H1 (cell line): ENCODE data around the gene YPEL2. TPM values are rescaled to one million over a fixed set of nuclear protein-coding genes. Genes with fewer than 3 reads are reported as not detected.
A peak's percentile ranks its signal among the peaks of the same experiment; 100 is the strongest.

Experiments
- CTCF ChIA-PET: fragments of 300-600 bp; sonication (Branson Sonifier 250); formaldehyde crosslinking; loops from one replicate; lab custom pipeline; 2021; ENCODE audit not compliant: partially characterized antibody; lab: Charles Lee
- POLR2A ChIA-PET: fragments of 300-600 bp; sonication (Branson Sonifier 250); formaldehyde crosslinking; loops from one replicate; lab custom pipeline; 2021; ENCODE audit warnings: inconsistent platforms; ENCODE audit not compliant: partially characterized antibody; lab: Charles Lee
- DNase-seq, 2 experiments: peaks; one replicate each; pipeline versions ENCODE4 v3.0.0 to v3.0.0-alpha.2; 2010 to 2022; ENCODE audit warnings: low spot score in 2 of 2, low read depth in 1 of 2, mixed read lengths in 1 of 2
- FAIRE-seq: peaks from 2 replicates; lab custom pipeline; 2011; peaks lifted over from hg19 to GRCh38; lab: Jason Lieb, UNC
- H2AFZ ChIP-seq: 2 replicates; pipeline ENCODE4 v1.8.1; 2012; ENCODE audit warnings: low read length, inconsistent platforms
- H2AK5ac ChIP-seq: 2 replicates; pipeline ENCODE4 v1.6.1; 2013; ENCODE audit warnings: low read depth, low read length
- H2BK120ac ChIP-seq: replicated peaks from 2 replicates; pipeline ENCODE3; 2013; ENCODE audit warnings: low read depth, low read length, inconsistent platforms
- H2BK12ac ChIP-seq: 2 replicates; pipeline ENCODE4 v1.6.1; 2013; ENCODE audit warnings: low read depth, low read length
- H2BK15ac ChIP-seq: 2 replicates; pipeline ENCODE4 v1.6.1; 2013; ENCODE audit warnings: low read length
- H2BK20ac ChIP-seq: 2 replicates; pipeline ENCODE4 v1.6.1; 2013; ENCODE audit warnings: low read length
- H2BK5ac ChIP-seq: 2 replicates; pipeline ENCODE4 v1.6.1; 2013; ENCODE audit warnings: low read depth, low read length
- H3K14ac ChIP-seq: 2 replicates; pipeline ENCODE4 v1.6.1; 2013; ENCODE audit warnings: inconsistent platforms; ENCODE audit not compliant: insufficient read length
- H3K18ac ChIP-seq: 2 replicates; pipeline ENCODE4 v1.6.1; 2013; ENCODE audit warnings: low read length; ENCODE audit errors: extremely low read depth
- H3K23ac ChIP-seq: 2 replicates; pipeline ENCODE4 v1.6.1; 2013; ENCODE audit warnings: inconsistent platforms; ENCODE audit not compliant: insufficient read length
- H3K23me2 ChIP-seq: 2 replicates; pipeline ENCODE4 v1.6.1; 2013; ENCODE audit warnings: low read depth, low read length
- H3K27ac ChIP-seq: 2 replicates; pipeline ENCODE4 v1.6.1; 2011; ENCODE audit warnings: low read depth, low read length, inconsistent platforms
- H3K27me3 ChIP-seq, 4 experiments: replicated peaks in 1 of 4; 1 replicate in 1 of 4; 2 replicates in 3 of 4; pipeline versions ENCODE4 v1.6.1 to v1.8.1; 2011 to 2013; ENCODE audit warnings: low read length in 3 of 4, mild to moderate bottlenecking in 3 of 4, inconsistent platforms in 2 of 4, mixed read lengths in 2 of 4, moderate library complexity in 1 of 4; ENCODE audit not compliant: control insufficient read depth in 3 of 4, insufficient read depth in 3 of 4; ENCODE audit errors: extremely low read depth in 1 of 4
- H3K36me3 ChIP-seq, 4 experiments: 2 replicates each; pipeline versions ENCODE4 v1.6.1 to v1.8.1; 2011 to 2013; ENCODE audit warnings: mild to moderate bottlenecking in 4 of 4, low read length in 3 of 4, moderate library complexity in 2 of 4, control low read depth in 1 of 4, inconsistent platforms in 1 of 4; ENCODE audit not compliant: insufficient read depth in 4 of 4, control insufficient read depth in 2 of 4
- H3K4ac ChIP-seq: replicated peaks from 2 replicates; pipeline ENCODE3; 2013; ENCODE audit warnings: low read length, low read depth, mixed read lengths, inconsistent platforms; ENCODE audit not compliant: insufficient read length
- H3K4me1 ChIP-seq, 4 experiments: replicated peaks in 1 of 4; 1 replicate in 1 of 4; 2 replicates in 3 of 4; pipeline versions ENCODE4 v1.6.1 to v1.8.1; 2011 to 2013; ENCODE audit warnings: low read length in 3 of 4, inconsistent platforms in 2 of 4, mixed read lengths in 1 of 4; ENCODE audit not compliant: insufficient read depth in 4 of 4, control insufficient read depth in 3 of 4
- H3K4me2 ChIP-seq, 2 experiments: 2 replicates each; pipeline versions ENCODE4 v1.6.1 to v1.8.1; 2011 to 2013; ENCODE audit warnings: low read depth in 2 of 2, low read length in 2 of 2, control low read depth in 1 of 2, inconsistent platforms in 1 of 2, mild to moderate bottlenecking in 1 of 2; ENCODE audit not compliant: insufficient read depth in 1 of 2
- H3K4me3 ChIP-seq, 4 experiments: fragments of 200-600, 300-600 bp in 1 of 4; sonication (generic), shearing (Covaris generic), sonication (Bioruptor Twin) in 1 of 4; 2 replicates each; pipeline versions ENCODE4 v1.5.1 to v1.8.1; 2011 to 2016; ENCODE audit warnings: low read length in 4 of 4, low read depth in 3 of 4, control low read depth in 2 of 4, inconsistent platforms in 2 of 4, mild to moderate bottlenecking in 2 of 4, mixed read lengths in 1 of 4, moderate library complexity in 1 of 4; ENCODE audit not compliant: insufficient read depth in 2 of 4; ENCODE audit errors: extremely low read depth in 1 of 4
- H3K56ac ChIP-seq: replicated peaks from 2 replicates; pipeline ENCODE3; 2013; ENCODE audit warnings: low read depth, mild to moderate bottlenecking, mixed read lengths, low read length, inconsistent platforms; ENCODE audit not compliant: insufficient read length
- H3K79me1 ChIP-seq: 2 replicates; pipeline ENCODE4 v1.6.1; 2013; ENCODE audit warnings: low read depth, low read length, control low read depth
- H3K79me2 ChIP-seq, 2 experiments: 2 replicates each; pipeline versions ENCODE4 v1.6.1 to v1.8.1; 2012 to 2013; ENCODE audit warnings: low read length in 2 of 2, mild to moderate bottlenecking in 2 of 2, inconsistent platforms in 1 of 2; ENCODE audit not compliant: insufficient read depth in 2 of 2, control insufficient read depth in 1 of 2
- H3K9ac ChIP-seq, 4 experiments: replicated peaks in 1 of 4; 1 replicate in 1 of 4; 2 replicates in 3 of 4; pipeline versions ENCODE4 v1.6.1 to v1.8.1; 2011 to 2013; ENCODE audit warnings: low read depth in 3 of 4, low read length in 3 of 4, control low read depth in 2 of 4, mild to moderate bottlenecking in 2 of 4, moderate library complexity in 2 of 4, inconsistent platforms in 1 of 4; ENCODE audit errors: extremely low read depth in 1 of 4
- H3K9me3 ChIP-seq, 2 experiments: 2 replicates each; pipeline versions ENCODE4 v1.6.1 to v1.8.1; 2012 to 2013; ENCODE audit warnings: mild to moderate bottlenecking in 2 of 2, moderate library complexity in 2 of 2, control low read depth in 1 of 2, inconsistent platforms in 1 of 2, low read depth in 1 of 2, low read length in 1 of 2, mixed read lengths in 1 of 2; ENCODE audit not compliant: insufficient read depth in 2 of 2
- H4K20me1 ChIP-seq, 2 experiments: replicated peaks in 1 of 2; 2 replicates each; pipeline versions ENCODE3 to v1.8.1; 2011 to 2013; ENCODE audit warnings: inconsistent platforms in 2 of 2, low read length in 2 of 2, mild to moderate bottlenecking in 1 of 2; ENCODE audit not compliant: insufficient read depth in 2 of 2, control insufficient read depth in 1 of 2
- H4K5ac ChIP-seq: 2 replicates; pipeline ENCODE4 v1.6.1; 2013; ENCODE audit warnings: low read length, low read depth, mixed read lengths, inconsistent platforms; ENCODE audit not compliant: insufficient read length
- H4K8ac ChIP-seq: 2 replicates; pipeline ENCODE4 v1.8.0; 2013; ENCODE audit warnings: mild to moderate bottlenecking, moderate library complexity, low read length, inconsistent platforms; ENCODE audit not compliant: insufficient read depth; ENCODE audit errors: extremely low read depth
- H4K91ac ChIP-seq: replicated peaks from 2 replicates; pipeline ENCODE3; 2013; ENCODE audit warnings: low read length, mixed read lengths, inconsistent platforms; ENCODE audit not compliant: insufficient read length
- CHD1 ChIP-seq: IDR thresholded peaks from 2 replicates; pipeline ENCODE4 v1.6.1; 2012; ENCODE audit warnings: low read depth, low read length, improper control_type of control experiment
- JUN ChIP-seq: IDR thresholded peaks from 2 replicates; pipeline ENCODE4 v1.6.1; 2011; ENCODE audit warnings: low read depth, mild to moderate bottlenecking, improper control_type of control experiment, low read length
- KDM4A ChIP-seq: IDR thresholded peaks from one replicate; pipeline ENCODE4 v1.7.1; 2012; ENCODE audit warnings: low read depth, mild to moderate bottlenecking, moderate library complexity, low read length, inconsistent platforms; ENCODE audit not compliant: severe bottlenecking
- POLR2A ChIP-seq, 2 experiments: IDR thresholded peaks; 1 replicate in 1 of 2; 2 replicates in 1 of 2; pipeline ENCODE4 v1.6.1; 2011; ENCODE audit warnings: low read depth in 2 of 2, low read length in 2 of 2, mild to moderate bottlenecking in 2 of 2; ENCODE audit errors: control extremely low read depth in 1 of 2
- RFX5 ChIP-seq: IDR thresholded peaks from 2 replicates; pipeline ENCODE4 v1.6.1; 2011; ENCODE audit warnings: low read depth, low read length, improper control_type of control experiment, borderline replicate concordance
- RNF2 ChIP-seq: fragments of 200-900, 300-1000 bp; sonication (generic); IDR thresholded peaks from 2 replicates; pipeline ENCODE4 v1.7.1; 2016; ENCODE audit warnings: borderline replicate concordance, low read depth, mild to moderate bottlenecking, antibody characterized with exemption, low read length; ENCODE audit not compliant: poor library complexity, severe bottlenecking; ENCODE audit errors: missing control alignments
- SIN3A ChIP-seq, 2 experiments: IDR thresholded peaks in 1 of 2; conservative IDR thresholded peaks in 1 of 2; 2 replicates each; pipeline ENCODE4 v1.6.1; 2011 to 2012; ENCODE audit warnings: low read length in 2 of 2, improper control_type of control experiment in 1 of 2, low read depth in 1 of 2, mild to moderate bottlenecking in 1 of 2
- SIX5 ChIP-seq: IDR thresholded peaks from 2 replicates; pipeline ENCODE4 v1.6.1; 2011; ENCODE audit warnings: mild to moderate bottlenecking, low read depth, low read length
- SP1 ChIP-seq: IDR thresholded peaks from 2 replicates; pipeline ENCODE4 v1.6.1; 2011; ENCODE audit warnings: low read depth, low read length
- WGBS, 2 experiments: shearing (Covaris generic) in 1 of 2; methylation state at CpG; one replicate each; pipeline versions ENCODE4 v1.1.6 to v1.1.7; 2013 to 2015; ENCODE audit warnings: low lambda C conversion rate in 2 of 2, mixed read lengths in 2 of 2, inconsistent platforms in 1 of 2, low coverage in 1 of 2, missing lambda C conversion rate in 1 of 2; ENCODE audit not compliant: insufficient replicate concordance in 2 of 2, insufficient coverage in 1 of 2, insufficient read length in 1 of 2; ENCODE audit errors: extremely low coverage in 1 of 2, missing lambda C conversion rate in 1 of 2; 5-methylcytosine and 5-hydroxymethylcytosine counted together
- polyA plus RNA-seq, 7 experiments: library from polyadenylated mRNA; depleted of rRNA in 3 of 7; stranded (reverse) in 5 of 7; unstranded in 2 of 7; fragments of >200 nt in 5 of 7; fragments of 200-250 nt in 2 of 7; gene quantifications; 1 replicate in 5 of 7; 2 replicates in 1 of 7; 4 replicates in 1 of 7; pipeline versions ENCODE4 v1.2.1 to v1.2.3, GENCODE V29; 2011 to 2013; ENCODE audit warnings: missing spikeins in 2 of 7, mixed read lengths in 2 of 7
- total RNA-seq: library from RNA; stranded (reverse); fragmentation: NEBNext Ultra II Directional; extraction: Animal tissue kit (Norgen Biotek cat#: 25700); gene quantifications from 2 replicates; pipeline ENCODE4 v1.2.1, GENCODE V29; 2021

The YPEL2 gene
- total and polyA plus RNA-seq, 2 of the 8 experiments (the other 6 are each of a cell fraction or from before 2014, with no cell fraction given) = 1.6 to 3.5 TPM

DNA sequence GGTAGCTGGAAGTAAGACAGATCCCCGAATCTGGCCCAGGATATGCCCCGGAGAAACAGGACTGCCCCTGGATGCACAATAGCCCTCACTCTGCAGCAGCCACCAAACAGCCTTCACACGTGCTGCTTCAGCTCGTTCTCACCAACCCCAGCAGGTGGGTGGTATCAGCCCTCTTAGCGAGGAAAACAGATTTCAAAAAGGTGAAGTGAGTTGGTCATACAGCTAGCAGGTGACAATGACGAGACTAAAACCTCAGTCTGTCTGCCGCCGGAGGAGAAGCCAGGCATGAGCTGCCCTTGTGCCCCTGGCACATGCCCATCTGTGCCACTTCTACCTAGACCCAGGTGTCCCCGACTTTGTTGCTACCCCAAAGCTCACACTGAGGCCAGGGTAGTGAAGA is 92.4 kb downstream of the YPEL2 start:
- 0 out of 2 replicates have a peak overlapping the region, but pooled peaks have one; percentile 73 for H2AFZ ChIP-seq
- H2BK12ac ChIP-seq = no peak overlapping the region
- no peak overlapping the region for H2BK15ac ChIP-seq
- H3K4me2 ChIP-seq = no peak overlapping the region
- H3K79me2 ChIP-seq = no peaks in the 10 kb centered on the region
- H3K14ac ChIP-seq = no peak overlapping the region
- FAIRE-seq (no peak), DNase-seq (no peak)
- no peak overlapping the region for H3K56ac ChIP-seq
- H2AK5ac ChIP-seq = no peak overlapping the region
- H4K5ac ChIP-seq = no peak overlapping the region
- ChIA-PET POLR2A (interaction anchor here (2.3 kb wide), 1 partner anchor 11 kb away, joined by 6 read pairs; no protein-coding TSS in a partner anchor), CTCF (interaction anchor here (0.6 to 5.4 kb wide), 12 partner anchors 9 to 173 kb away, joined by 3 to 37 read pairs (median 6); no protein-coding TSS in a partner anchor)
- H3K79me1 ChIP-seq = no peaks in the 10 kb centered on the region
- no peak overlapping the region for H3K4ac ChIP-seq
- TF ChIP-seq RFX5 = no peak
- no peak for TF ChIP-seq POLR2A (IDR thresholded peaks at IDR 0.05; ENCODE audit: control extremely low read depth in 1 of 2, low read depth in 2 of 2, low read length in 2 of 2)
- no peak for TF ChIP-seq SP1
- TF ChIP-seq SIN3A (conservative IDR thresholded peaks at IDR 0.05 in 1 of 2, IDR thresholded peaks at IDR 0.05 in 1 of 2; ENCODE audit: low read depth in 1 of 2, low read length in 2 of 2) = no peak
- no peak for TF ChIP-seq JUN
- TF ChIP-seq SIX5 = no peak
- no peak for TF ChIP-seq CHD1
- no peak for TF ChIP-seq KDM4A
- TF ChIP-seq RNF2 = no peak
- H3K9ac ChIP-seq = no peak overlapping the region
- H4K20me1 ChIP-seq = no peaks in the 10 kb centered on the region
- H2BK5ac ChIP-seq = no peak overlapping the region
- WGBS, 2 experiments = 89% methylated on average over 9 of the region's 9 CpGs; no CpG with 5 or more reads in 1 of the 2 experiments
- H3K4me1 ChIP-seq = peaks cover 2 to 12% (median 6%) of the 10 kb centered on the region in 4 experiments; a peak in 5 of 7 replicates
- H2BK120ac ChIP-seq = no peak overlapping the region
- no peak overlapping the region for H3K27ac ChIP-seq
- no peaks in the 10 kb centered on the region for H3K9me3 ChIP-seq
- no peak overlapping the region for H4K91ac ChIP-seq
- no peaks in the 10 kb centered on the region for H3K23me2 ChIP-seq
- H3K18ac ChIP-seq = no peak overlapping the region
- no peak overlapping the region for H2BK20ac ChIP-seq
- H3K23ac ChIP-seq = no peak overlapping the region
- H3K27me3 ChIP-seq = no peaks in the 10 kb centered on the region
- no peaks in the 10 kb centered on the region for H3K36me3 ChIP-seq
- H3K4me3 ChIP-seq = no peak overlapping the region
- no peak overlapping the region for H4K8ac ChIP-seq
